Left colon (tissue), 2 donors: ENCODE data around the gene STX8. TPM values are rescaled to one million over a fixed set of nuclear protein-coding genes. Genes with fewer than 3 reads are reported as not detected.

Experiments
- ATAC-seq: fragments of 200-7000 bp; cut with Tn5 transposase; one replicate; pipeline ENCODE4 v1.9.1; 2020; ENCODE audit warnings: mild to moderate bottlenecking, moderate library complexity
- DNase-seq, 2 donors: peaks; one replicate each; pipeline ENCODE4 v3.0.0-alpha.2; 2020
- intact Hi-C, 2 donors: fragments of 100-400 bp; cut with DNase I in 1 of 2; cut with micrococcal nuclease in 1 of 2; formaldehyde crosslinking; loops; one replicate each; pipeline versions ENCODE4 v1.11.2 to v1.14.0; 2022; cut with DNase I, micrococcal nuclease
- total RNA-seq, 2 donors: library from RNA; stranded (reverse); fragmentation: NEBNext Ultra II Directional; extraction: Animal tissue kit (Norgen Biotek cat#: 25700); gene quantifications; one replicate each; pipeline ENCODE4 v1.2.1, GENCODE V29; 2021
- donor health status: DM: no; HTN: no; CAD: no.
- donor health status: DM: yes; HTN: yes; CAD: no.

Gene STX8
- total RNA-seq, 2 donors from 2014 or later = 43.1 to 45.3 TPM

DNA sequence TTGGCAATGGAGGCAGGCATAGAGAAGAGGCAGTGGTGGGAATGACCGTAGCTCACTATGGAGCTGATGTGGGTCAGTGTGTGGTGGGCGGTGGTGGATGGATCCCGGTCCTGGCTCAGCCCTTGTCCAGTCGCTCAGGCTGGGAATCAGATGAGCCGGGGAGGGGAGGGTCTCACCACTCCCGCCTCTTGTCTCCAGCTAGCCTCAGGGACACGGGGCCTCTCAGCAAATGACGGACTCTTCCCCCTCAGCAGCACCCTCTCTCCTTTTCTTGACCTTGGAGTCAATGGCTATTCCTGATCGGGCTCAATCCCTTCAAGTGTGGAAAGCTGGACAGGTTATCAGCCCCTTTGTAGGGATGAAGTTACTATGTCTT lies 345.8 kb downstream of the STX8 start:
- no peak for ATAC-seq
- intact Hi-C loops = no loop called here
- no peak for DNase-seq

DNA sequence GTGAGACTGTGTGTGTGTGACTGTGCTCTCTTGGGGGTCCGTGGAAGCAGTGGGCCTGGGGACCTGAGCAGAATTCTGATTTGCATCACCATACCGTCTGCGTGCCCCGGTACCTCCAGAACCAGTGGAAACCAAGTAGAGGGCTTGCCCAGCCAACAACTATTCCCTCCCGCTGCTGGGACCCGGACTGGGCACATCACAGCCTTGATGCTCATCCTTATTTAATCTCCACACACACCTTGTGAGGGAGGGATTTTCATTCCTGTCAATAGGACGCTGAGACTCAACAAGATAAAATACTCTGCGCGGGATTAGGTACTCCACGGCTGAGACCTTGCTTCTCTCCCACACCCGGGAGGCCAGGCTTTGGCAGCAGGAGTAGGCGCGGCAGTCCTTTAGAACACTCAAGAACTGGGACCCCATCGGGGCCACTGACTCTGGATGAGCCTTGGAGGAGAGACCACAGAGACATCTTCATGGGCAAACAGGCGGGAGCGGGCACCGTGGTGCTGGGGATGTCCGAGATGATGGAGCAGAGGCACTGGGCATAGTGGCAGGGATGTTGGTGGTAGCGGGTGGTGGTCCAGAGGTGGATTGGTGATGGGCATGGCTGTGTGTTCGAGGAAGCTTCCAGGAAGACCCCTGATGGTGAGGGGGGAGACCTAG lies 346.3 kb downstream of the STX8 start:
- ATAC-seq = no peak
- intact Hi-C loops = no loop called here
- no peak for DNase-seq

DNA sequence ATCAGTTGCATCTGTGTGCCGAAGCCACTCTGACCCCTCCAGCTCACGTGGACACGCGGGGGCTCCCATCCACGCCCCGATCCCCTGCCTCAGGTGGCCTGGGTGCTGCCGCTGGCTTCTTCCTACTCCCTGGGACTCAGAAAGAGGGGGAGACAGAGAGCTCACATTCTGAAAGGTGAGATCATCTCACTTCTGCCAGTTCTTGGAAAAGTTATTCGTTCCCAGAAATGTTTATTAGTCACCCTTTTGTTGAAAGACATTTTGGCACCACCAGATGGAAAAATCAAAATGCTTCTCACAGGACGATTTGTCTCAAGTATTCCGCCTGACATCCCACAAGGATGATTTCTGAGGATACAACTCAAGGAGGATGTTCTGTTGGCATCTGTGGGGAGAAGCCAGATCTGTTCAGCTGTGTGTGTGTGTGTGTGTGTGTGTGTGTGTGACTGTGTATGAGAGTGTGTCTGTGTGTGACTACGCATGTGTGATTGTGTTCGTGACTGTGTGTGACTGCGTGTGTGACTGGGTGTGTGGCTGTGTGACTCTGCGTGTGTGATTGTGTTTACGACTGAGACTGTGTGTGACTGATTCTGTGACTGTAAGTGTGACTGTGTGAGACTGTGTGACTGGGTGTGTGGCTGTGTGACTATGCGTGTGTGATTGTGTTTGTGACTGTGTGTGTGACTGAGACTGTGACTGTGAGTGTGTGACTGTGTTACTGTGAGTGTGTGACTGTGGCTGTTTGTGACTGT lies 347.0 kb downstream of the STX8 start:
- intact Hi-C loops = no loop called here
- DNase-seq (no peak), ATAC-seq (no peak)

DNA sequence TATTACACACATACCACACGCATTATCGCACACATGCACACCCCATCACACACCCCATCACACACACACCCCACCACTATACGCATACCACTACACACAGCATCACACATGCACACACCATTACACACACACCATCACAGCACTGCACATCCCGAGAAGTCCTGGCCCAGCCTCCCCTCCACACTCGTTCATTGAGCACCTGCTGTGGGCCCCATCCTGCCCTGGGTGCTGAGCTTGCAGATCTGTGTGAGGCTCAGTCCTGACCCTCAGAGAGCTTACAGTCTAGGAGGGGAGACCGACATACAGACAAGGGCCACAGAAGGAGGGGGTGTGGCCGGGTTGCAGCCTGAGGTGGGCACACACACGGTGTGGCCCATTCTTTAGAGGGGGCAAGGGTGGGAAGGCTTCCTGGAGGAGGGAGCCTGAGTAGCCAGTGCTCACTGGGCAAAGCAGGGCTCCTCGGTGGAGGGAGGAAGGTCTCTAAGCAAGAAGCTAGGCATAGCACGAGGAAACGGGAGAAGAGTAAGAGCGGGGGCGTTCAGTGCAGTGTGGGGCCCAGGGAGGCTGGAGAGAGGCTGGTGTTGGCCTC lies 347.7 kb downstream of the STX8 start:
- ATAC-seq (no peak), DNase-seq (no peak)
- intact Hi-C loops = no loop called here

DNA sequence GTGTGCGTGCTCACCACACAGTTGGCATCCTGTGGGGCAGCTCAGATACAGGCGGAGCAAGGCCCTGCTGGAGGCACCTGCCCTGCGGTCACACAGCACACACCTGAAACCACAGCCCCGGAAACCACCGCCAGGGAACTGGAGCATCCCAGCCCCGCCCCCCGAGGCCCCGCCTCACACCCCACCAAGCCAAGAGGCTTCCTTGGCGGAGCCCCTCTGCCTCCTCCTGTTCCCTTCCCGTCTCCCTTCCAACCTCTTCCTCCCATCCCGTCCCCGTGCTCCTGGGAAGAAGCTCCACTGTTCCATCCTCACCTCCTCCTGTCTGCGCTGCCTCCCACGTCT lies 348.9 kb downstream of the STX8 start:
- no peak for DNase-seq
- intact Hi-C loops = no loop called here
- ATAC-seq = no peak

DNA sequence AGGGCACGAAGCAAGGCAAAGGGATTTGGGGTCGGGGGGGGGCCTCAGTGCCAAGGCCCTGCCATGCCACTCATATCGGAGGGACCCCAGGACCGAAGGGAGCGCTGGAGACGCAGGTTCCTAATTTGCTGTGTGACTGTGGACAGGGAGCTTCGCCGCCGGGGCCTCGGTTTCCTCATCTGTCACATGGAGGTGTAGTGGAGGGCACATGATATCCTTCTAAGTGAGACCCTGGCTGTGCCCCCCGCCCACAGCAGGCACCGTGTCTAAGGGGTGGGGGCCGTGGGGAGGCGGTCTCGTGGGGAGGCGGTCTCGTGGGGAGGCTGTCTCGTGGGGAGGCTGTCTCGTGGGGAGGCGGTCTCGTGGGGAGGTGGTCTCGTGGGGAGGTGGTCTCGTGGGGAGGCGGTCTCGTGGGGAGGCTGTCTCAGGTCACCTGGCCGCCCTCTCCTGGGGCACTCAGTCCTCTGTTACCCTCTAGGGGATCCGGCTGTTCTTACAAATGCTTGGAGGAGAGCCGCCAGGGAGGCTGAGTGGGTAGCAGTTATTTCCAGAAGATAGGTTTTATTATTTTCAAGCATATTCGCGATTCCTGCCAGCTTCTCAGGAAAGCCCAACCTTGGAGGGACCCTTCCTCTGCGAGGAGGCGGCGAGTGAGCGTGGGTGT lies 349.4 kb downstream of the STX8 start:
- ATAC-seq (no peak), DNase-seq (no peak)
- intact Hi-C loops = no loop called here

DNA sequence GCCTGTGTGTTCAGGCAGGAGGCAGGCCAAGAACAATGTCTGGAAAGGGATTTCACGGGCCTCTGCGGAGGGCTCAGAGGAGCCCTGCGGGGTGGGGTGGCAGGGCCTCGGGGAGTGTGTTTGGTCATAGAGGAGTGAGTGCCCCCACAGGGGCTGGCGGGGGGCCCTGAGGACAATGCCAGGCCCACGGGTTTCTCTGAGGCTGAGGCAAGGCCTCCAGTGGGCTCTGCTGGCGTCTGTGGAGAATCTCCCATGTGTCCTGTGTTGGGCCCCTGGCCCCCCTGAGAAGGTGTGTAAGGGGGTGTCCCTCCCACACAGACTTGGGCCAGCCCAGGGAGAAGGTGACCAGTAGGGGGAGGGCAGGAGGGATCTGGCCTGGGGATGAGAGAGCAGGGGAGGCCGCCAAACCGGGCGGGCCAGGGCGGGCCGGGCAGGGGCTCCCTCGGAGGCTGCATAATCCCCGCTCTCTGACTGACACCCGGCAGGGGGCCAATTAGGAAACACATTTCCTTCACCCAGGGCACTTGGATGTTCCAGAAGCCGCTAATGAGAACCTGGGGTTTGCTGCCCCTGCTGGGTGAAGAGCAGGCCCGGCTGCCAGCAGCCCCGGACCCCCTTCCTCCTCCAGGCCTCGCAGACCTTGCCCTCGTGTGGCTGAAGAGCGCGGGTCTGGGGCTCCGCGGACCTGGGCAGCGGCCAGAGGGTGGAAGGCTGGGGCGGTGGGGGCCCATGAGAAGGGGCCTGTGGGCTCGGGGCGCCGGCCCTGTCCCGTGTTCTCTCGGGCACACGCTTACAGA lies 350.1 kb downstream of the STX8 start:
- DNase-seq (no peak), ATAC-seq (no peak)
- intact Hi-C loops = no loop called here

DNA sequence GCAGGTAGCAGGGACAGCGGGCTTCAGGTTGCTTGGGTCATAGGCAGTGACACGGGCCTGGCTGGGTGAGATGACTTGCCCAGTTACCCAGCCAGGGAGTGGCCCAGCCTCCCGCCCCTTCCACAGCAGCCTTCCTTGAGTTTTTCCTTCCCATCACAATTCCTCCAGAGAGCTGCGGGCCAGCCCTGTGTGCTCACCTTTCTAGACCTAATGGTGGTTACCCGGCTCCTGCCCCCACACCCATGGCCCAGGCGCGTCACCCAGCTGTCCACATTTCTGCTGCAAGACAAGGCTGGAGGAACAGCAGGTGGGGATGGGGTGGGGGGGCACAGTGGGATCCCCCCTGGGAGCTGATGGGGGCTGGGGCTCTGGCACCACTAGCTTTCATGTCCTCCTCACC lies 351.1 kb downstream of the STX8 start:
- DNase-seq (no peak), ATAC-seq (no peak)
- intact Hi-C loops = no loop called here

DNA sequence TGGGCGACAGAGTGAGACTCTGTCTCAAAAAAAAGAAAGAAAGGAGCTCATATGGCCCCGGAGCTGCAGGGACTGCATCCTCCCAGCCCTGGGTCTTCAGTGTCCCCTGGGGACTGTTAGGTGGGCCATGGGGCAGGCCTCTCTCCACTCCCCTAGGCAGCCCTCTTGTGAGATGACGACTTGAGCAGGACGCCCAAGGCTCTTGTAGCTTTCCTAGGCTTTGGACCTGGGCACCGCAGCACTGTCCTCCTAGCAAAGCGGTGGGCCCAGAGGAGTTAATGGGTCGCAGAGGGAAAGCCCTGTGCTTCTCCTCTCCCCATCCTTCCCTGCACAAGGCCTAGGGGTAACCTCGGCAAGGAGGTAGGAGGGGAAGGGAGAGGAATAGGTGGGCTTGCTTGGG lies 352.1 kb downstream of the STX8 start:
- intact Hi-C loops = no loop called here
- DNase-seq = no peak
- no peak for ATAC-seq

DNA sequence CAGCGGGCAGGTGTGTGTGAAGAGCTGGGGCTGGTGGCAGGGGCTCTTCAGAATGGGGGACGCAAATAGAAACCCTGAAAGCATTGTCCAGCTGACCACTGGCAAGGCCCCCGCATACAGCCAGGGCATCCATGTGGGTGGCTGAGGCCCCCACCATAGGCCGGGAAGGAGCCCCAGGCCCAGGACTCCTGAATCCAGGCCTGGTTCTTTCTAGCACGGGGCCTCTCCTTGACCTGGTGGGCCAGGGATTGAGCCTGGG lies 353.8 kb downstream of the STX8 start:
- intact Hi-C loops = no loop called here
- ATAC-seq (no peak), DNase-seq (no peak)

DNA sequence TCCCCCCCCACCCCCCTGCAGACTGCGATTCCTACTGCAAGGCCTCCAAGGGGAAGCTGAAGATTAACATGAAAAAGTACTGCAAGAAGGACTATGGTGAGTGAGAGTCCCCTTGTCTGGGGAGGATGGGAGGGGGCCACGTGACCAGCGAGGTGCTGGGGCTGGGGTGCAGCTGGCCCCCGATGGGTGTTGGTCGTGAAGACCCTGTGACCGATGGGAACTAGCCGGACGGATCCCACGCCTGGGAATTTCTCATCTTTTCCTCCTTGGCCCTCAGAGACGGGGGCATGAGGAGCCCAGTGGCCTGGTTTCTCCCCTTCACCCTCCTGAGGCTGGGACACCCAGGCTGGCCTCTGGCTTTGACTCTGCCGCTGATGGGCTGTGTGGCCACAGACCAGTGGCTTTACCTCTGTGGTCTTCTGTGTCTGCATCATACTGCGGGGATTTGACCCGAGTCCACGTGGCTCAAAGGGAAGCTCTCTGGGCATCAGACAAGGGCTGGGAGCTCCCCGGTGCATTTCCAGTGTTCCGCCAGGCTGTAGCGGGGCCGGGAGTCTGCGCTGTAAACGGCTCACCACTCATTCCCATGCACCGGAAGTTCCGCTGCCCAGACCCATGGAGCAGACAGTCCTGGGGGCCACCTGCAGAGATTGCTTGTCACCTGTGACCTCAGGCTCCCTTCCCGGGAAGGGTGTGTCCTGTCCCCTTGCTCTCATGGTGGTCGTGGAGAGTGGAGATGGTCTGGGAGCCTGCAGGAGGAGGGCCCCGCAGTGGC lies 354.3 kb downstream of the STX8 start:
- ATAC-seq (no peak), DNase-seq (no peak)
- intact Hi-C loops = no loop called here

DNA sequence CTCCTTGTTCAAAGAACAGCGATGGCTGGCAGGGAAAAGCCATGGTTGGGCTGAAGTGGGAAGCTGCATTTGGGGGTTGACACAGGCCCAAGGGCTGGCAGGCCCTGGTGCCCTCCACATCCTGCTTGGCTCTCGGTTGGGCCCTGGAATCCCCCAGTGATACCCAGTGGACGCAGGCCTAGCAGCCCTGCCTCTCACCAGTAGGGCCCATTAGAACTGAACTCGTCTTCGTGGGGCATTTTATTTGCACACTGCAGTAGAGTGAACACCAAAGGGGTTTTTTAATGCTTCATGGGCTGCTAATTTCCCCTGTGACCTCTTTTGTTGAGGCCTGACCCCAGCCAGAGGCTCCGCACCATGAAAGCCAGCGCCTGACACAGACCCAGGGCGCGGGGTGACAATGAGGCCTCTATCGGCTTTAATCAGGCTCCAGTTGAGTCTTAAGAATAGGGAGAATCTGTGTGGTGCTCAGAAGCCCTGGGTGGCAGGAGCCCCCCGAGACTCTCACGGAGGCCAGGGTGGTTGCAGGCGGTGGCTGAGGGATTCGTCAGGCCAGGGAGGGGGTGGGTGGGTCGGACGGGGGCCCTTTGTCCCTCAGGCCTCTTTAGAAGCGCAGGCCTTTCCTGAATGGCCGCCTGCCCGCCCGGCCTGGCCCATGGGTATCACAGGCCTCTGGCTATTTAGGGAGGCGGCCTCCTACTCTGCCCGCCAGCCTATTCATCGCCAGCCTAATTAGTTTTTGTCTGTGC lies 355.0 kb downstream of the STX8 start:
- ATAC-seq (no peak), DNase-seq (no peak)
- intact Hi-C loops = no loop called here

DNA sequence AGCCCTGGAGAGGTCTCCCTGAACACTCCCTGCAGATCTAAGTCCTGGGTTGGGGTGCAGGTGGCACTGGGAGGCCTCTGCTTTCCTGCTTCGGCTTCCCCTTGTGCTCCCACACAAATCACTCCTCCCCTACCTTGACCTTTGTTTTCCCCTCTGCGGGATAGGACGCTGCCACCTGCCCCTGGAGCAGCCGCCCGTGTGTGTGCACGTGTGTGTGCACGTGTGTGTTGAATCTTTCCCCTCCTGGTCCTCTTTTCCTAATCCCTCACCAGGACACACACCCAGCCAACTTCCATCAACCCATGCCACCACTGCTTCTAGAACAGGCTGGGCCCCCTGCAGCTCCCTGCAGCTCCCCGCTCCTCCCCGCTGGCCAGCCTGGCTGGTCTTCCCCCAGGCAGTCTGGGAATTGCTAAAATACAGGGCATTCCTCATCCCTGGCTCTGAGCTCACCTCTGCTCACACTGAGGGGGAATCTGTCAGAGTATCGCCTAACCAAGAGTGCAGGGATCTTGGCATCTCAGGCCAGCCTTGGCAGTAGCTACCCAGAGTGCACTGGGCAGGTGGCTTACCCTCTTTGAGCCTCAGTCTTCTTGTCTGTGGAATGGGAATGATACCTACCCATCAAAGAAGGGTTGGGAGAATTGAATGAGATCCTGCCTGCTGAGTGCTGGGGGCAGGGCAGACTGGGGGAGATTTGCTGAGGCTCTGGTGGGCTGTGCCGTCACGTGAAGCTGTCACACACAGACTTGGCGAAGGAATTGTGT lies 355.8 kb downstream of the STX8 start:
- ATAC-seq = no peak
- intact Hi-C loops = no loop called here
- DNase-seq = no peak

DNA sequence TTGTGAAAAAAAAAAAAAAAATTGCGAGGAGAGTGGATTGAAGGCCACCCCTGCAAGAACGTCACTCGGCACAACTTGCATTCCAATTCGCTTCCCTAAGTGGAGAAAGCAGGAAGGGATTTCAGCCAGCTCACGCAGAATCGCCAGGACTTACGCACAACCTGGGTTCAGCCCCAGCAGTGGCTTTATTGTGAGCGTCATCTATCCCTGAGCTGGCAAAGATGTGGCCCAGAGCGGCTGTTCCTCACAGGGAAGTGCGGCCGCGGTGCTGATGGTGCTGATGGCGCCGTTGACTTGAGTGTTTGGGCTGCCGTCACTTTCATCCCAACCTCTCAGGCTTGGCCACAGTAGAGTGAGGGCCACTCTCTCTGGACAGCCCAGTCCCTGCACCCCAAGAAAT lies 356.7 kb downstream of the STX8 start:
- DNase-seq (no peak), ATAC-seq (no peak)
- intact Hi-C loops = no loop called here

DNA sequence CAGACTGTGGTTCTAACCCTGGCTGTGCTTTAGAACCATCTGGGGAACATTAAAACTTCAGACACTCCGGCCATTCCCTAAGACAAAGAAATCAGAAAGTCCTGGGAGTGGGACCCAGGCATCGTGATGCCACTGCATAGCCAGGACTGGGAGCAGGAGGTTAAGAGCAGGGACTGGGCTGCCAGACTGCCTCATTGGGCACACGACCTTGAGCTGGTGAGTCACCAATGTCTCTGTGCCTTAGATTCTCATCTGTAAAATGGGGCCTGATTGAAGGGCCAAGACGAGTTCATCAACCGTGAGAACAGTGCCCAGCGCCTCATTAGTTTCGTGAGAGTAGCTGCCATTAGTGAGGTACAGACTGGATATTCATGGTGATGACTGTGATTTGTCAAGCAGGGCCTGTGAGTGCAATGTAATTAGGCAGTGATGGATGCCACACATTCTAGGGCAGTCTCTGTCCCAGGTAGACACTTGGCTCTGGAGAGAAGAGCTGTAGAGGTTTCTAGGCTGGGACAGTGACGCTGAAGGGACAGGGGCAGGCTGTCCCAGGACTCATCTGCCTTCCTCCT lies 357.5 kb downstream of the STX8 start:
- intact Hi-C loops = no loop called here
- ATAC-seq (no peak), DNase-seq (no peak)

DNA sequence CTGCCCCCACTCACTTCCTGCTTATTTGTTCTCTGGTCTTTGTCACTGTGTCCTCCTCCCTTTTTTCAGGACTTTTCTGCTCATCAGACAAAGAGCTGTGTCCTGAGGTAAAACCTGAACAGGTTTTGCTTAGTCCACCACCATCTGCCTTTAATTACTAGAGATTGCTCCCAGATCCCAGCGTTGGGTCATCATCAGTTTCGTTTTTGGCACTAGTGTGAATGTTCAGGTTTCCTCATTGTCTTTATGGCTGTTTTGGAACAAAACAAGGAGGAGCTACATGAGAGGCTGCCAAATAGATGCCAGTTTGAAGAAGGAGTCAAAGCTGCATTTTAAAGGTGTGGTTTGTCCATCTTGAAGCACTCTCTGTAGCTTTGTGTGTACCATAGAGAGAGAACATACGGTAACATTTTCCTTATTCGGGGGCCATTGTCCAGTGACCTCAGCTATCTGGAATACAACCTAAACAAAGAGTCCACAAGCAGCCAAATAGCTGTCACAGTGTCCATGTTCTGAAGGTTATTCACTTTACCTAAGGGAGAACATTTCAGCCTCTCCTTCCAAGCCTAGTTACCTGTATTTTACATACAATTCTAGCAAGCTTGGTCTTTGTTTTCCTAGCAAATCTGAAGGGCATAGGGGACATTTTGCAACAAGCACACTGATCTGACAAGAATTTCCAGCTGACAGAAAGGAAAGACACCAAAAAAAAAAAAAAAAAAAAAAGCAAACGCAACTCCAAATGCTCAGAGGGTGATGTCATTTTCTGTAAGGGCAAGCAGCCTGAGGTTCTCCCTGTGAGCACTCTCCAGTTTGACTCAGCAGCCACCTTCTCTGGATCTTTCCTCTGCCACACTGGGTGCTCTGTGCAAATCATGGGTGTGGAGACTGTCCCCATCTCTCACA lies 358.2 kb downstream of the STX8 start:
- DNase-seq = no peak
- intact Hi-C loops = no loop called here
- peak; percentile 76 for ATAC-seq
